GM18519 (cell line): Measurements from ENCODE around the gene ZNF862.
"Not testable (repeated sequence)": the region's sequence is repeated elsewhere in the genome, so short reads cannot be mapped to it uniquely, and the experiment has no call there.

ENCODE experiments used
- ATAC-seq: cut with Tn5 transposase; IDR thresholded peaks from one replicate; pipeline ENCODE4 v1.9.1; 2021; ENCODE audit warnings: mild to moderate bottlenecking, moderate library complexity; ENCODE audit not compliant: unreplicated experiment, low FRiP score

The ZNF862 gene

GRCh38 chr7:149912126-149912525, 74.0 kb downstream of the ZNF862 start:
- ATAC-seq = not testable (repeated sequence)
